Stomach (tissue), 9 donors: ENCODE data around the gene TMA7. TPM values are rescaled to one million over a fixed set of nuclear protein-coding genes. Genes with fewer than 3 reads are reported as not detected.
A peak's percentile ranks its signal among the peaks of the same experiment; 100 is the strongest.

Experiments used
- DNase-seq, 2 donors: peaks; one replicate each; pipeline versions ENCODE4 v3.0.0 to v3.0.0-alpha.2; 2013 to 2019
- H3K27ac ChIP-seq, 5 donors: fragments of 200-600 bp in 4 of 5; sonication (generic) in 4 of 5; one replicate each; pipeline ENCODE4 v1.5.1; 2013 to 2019; ENCODE audit warnings: mild to moderate bottlenecking in 1 of 5, moderate library complexity in 1 of 5
- H3K27me3 ChIP-seq, 3 donors: fragments of 200-600 bp; sonication (generic); one replicate each; pipeline ENCODE4 v1.5.1; 2017 to 2019; ENCODE audit warnings: mixed run types in 1 of 3
- H3K36me3 ChIP-seq, 4 donors: fragments of 200-600 bp; sonication (generic); 1 replicate in 3 of 4; 2 replicates in 1 of 4; pipeline ENCODE4 v1.5.1; 2016 to 2019
- H3K4me1 ChIP-seq, 4 donors: fragments of 200-600 bp; sonication (generic); one replicate each; pipeline ENCODE4 v1.5.1; 2016 to 2019
- H3K4me3 ChIP-seq, 4 donors: fragments of 200-600 bp; sonication (generic) in 3 of 4; one replicate each; pipeline ENCODE4 v1.5.1; 2016 to 2019; ENCODE audit warnings: mild to moderate bottlenecking in 1 of 4
- H3K9me3 ChIP-seq, 4 donors: fragments of 200-600 bp; sonication (generic); one replicate each; pipeline ENCODE4 v1.5.1; 2016 to 2019
- CTCF ChIP-seq, 7 experiments: fragments of 450-650 bp in 4 of 7; fragments of 200-600 bp in 3 of 7; sonication (generic) in 3 of 7; IDR thresholded peaks; one replicate each; pipeline ENCODE4 v1.5.1; 2016 to 2019; ENCODE audit warnings: antibody characterized with exemption in 7 of 7, control low read depth in 2 of 7, mild to moderate bottlenecking in 1 of 7
- EP300 ChIP-seq: sonication (generic); formaldehyde crosslinking; IDR thresholded peaks from one replicate; pipeline ENCODE4 v1.6.1; 2017; ENCODE audit warnings: antibody characterized with exemption
- POLR2A ChIP-seq, 4 donors: fragments of 450-650 bp; IDR thresholded peaks; one replicate each; pipeline ENCODE4 v1.6.1; 2016; ENCODE audit warnings: antibody characterized with exemption in 4 of 4, control low read depth in 2 of 4, mild to moderate bottlenecking in 1 of 4, moderate library complexity in 1 of 4
- POLR2AphosphoS5 ChIP-seq, 3 donors: sonication (generic); formaldehyde crosslinking; IDR thresholded peaks; one replicate each; pipeline ENCODE4 v1.6.1; 2016; ENCODE audit warnings: antibody characterized with exemption in 3 of 3
- WGBS, 5 donors: extraction: QIAGEN DNeasy Blood & Tissue Kit in 3 of 5; methylation state at CpG; one replicate each; pipeline versions ENCODE4 v1.1.5 to v1.1.7; 2013 to 2018; 5-methylcytosine and 5-hydroxymethylcytosine counted together
- intact Hi-C: fragments of 100-400 bp; cut with DNase I; formaldehyde crosslinking; loops from one replicate; pipeline ENCODE4 v1.15.1; 2023; ENCODE audit warnings: low total_unique reads
- polyA plus RNA-seq, 3 donors: library from polyadenylated mRNA; stranded (reverse); fragments of 200-250 nt; gene quantifications; one replicate each; pipeline ENCODE4 v1.2.3, GENCODE V29; 2013
- total RNA-seq, 5 donors: library from RNA; depleted of rRNA; stranded (reverse); fragments of >200 nt; gene quantifications; one replicate each; pipeline versions ENCODE4 v1.1.0 to v1.2.3, GENCODE V29; 2014 to 2016
- donor health status: healthy with polysubstance abuse.
- donor health status: Bipolar disorder and iron deficiency.
- donor health status: healthy.

The TMA7 gene
- total and polyA plus RNA-seq, 8 donors = 107 to 702 (median 266) TPM

- Histone ChIP-seq H3K27me3 (no peaks in the 10 kb centered on the region), H3K27ac (peak overlapping the region; percentile 97 to 100 (median 100)), H3K4me3 (peak overlapping the region; percentile 49 to 61 (median 56)), H3K36me3 (peaks cover 30 to 52% (median 37%) of the 10 kb centered on the region in 4 donors), H3K9me3 (no peaks in the 10 kb centered on the region), H3K4me1 (peaks cover 50 to 78% (median 72%) of the 10 kb centered on the region in 4 donors)
- WGBS, 5 donors = 43 to 66% (median 53%) methylated on average over 5 to 9 of the region's 9 CpGs
- TF ChIP-seq CTCF (IDR thresholded peaks at IDR 0.05) (no peak), POLR2A (IDR thresholded peaks at IDR 0.05) (no peak), POLR2AphosphoS5 (IDR thresholded peaks at IDR 0.05) (no peak)
- no peak for DNase-seq
- intact Hi-C loops = no loop called here
Observed at GRCh38 chr3:48467110-48467454, 27.0 kb downstream of the TMA7 start.

- Histone ChIP-seq H3K27ac (peak overlapping the region; percentile 97 to 100 (median 100)), H3K36me3 (peaks cover 30 to 52% (median 37%) of the 10 kb centered on the region in 4 donors), H3K4me1 (peaks cover 52 to 83% (median 77%) of the 10 kb centered on the region in 4 donors), H3K4me3 (peak overlapping the region; percentile 49 to 61 (median 56)), H3K9me3 (no peaks in the 10 kb centered on the region), H3K27me3 (no peaks in the 10 kb centered on the region)
- intact Hi-C loops = no loop called here
- 55 to 61% (median 58%) methylated on average over 7 of the region's 7 CpGs for WGBS, 5 donors
- DNase-seq = peak in 1 of 2 donors; percentile 6
- TF ChIP-seq POLR2AphosphoS5 (IDR thresholded peaks at IDR 0.05) (no peak), EP300 (no peak), CTCF (IDR thresholded peaks at IDR 0.05) (no peak), POLR2A (IDR thresholded peaks at IDR 0.05) (no peak)
Observed at GRCh38 chr3:48467473-48468267, 27.6 kb downstream of the TMA7 start.

- Histone ChIP-seq H3K9me3 (no peaks in the 10 kb centered on the region), H3K36me3 (peaks cover 30 to 52% (median 37%) of the 10 kb centered on the region in 4 donors), H3K4me3 (peak overlapping the region in 1 of 4 donors; percentile 60), H3K27me3 (no peaks in the 10 kb centered on the region), H3K4me1 (peaks cover 55 to 85% (median 80%) of the 10 kb centered on the region in 4 donors), H3K27ac (peak overlapping the region; percentile 27 to 100 (median 100))
- TF ChIP-seq POLR2AphosphoS5 (IDR thresholded peaks at IDR 0.05) = peak in 1 of 3 donors; percentile 3
- TF ChIP-seq EP300 = no peak
- WGBS, 5 donors = 41 to 74% (median 46%) methylated on average over 3 to 8 of the region's 8 CpGs; no CpG with 5 or more reads in 1 of the 5 donors
- DNase-seq = peak; percentile 16 to 61
- intact Hi-C loops = no loop called here
Observed at GRCh38 chr3:48468329-48468731, 28.3 kb downstream of the TMA7 start.

GRCh38 chr3:48469046-48469915, 29.2 kb downstream of the TMA7 start:
- Histone ChIP-seq H3K4me1 (peaks cover 57 to 90% (median 84%) of the 10 kb centered on the region in 4 donors), H3K9me3 (no peaks in the 10 kb centered on the region), H3K27me3 (no peaks in the 10 kb centered on the region), H3K36me3 (peaks cover 30 to 44% (median 33%) of the 10 kb centered on the region in 4 donors), H3K4me3 (peak overlapping the region in 1 of 4 donors; percentile 60), H3K27ac (peak overlapping the region; percentile 18 to 100 (median 100))
- intact Hi-C loops = no loop called here
- DNase-seq = peak in 1 of 2 donors; percentile 10
- TF ChIP-seq EP300 (no peak), POLR2A (IDR thresholded peaks at IDR 0.05) (no peak), CTCF (IDR thresholded peaks at IDR 0.05) (no peak), POLR2AphosphoS5 (IDR thresholded peaks at IDR 0.05) (no peak)
- 77 to 79% (median 78%) methylated on average over 24 to 29 of the region's 29 CpGs for WGBS, 5 donors
